ENCODE data around the gene EIF5.
A peak's percentile ranks its signal among the peaks of the same experiment; 100 is the strongest.

The EIF5 gene

GRCh38 chr14:103366741-103367140 is 32.7 kb downstream of the EIF5 start:
- no peak for DNase-seq (ENCODE audit: low read depth in 1 of 2, low spot score in 1 of 2)

- DNase-seq (ENCODE audit: low read depth in 1 of 2, low spot score in 1 of 2), result no peak
These were observed 34.0 kb downstream of the EIF5 start for GRCh38 chr14:103367995-103368394.

GRCh38 chr14:103370087-103370486 is 36.0 kb downstream of the EIF5 start:
- DNase-seq (ENCODE audit: low read depth in 1 of 2, low spot score in 1 of 2), result no peak

GRCh38 chr14:103372017-103372416 is 38.0 kb downstream of the EIF5 start:
- DNase-seq (ENCODE audit: low read depth in 1 of 2, low spot score in 1 of 2), result no peak

GRCh38 chr14:103372552-103373304 is 38.7 kb downstream of the EIF5 start:
- DNase-seq (ENCODE audit: low read depth in 1 of 2, low spot score in 1 of 2), result no peak

- DNase-seq (ENCODE audit: low read depth in 1 of 2, low spot score in 1 of 2), result no peak
These were observed 40.1 kb downstream of the EIF5 start for GRCh38 chr14:103374121-103374520.

- DNase-seq (ENCODE audit: low read depth in 1 of 2, low spot score in 1 of 2), result no peak
These were observed 43.5 kb downstream of the EIF5 start for GRCh38 chr14:103377522-103378037.

- no peak for DNase-seq (ENCODE audit: low read depth in 1 of 2, low spot score in 1 of 2)
These were observed 44.2 kb downstream of the EIF5 start for GRCh38 chr14:103378038-103378854.

- DNase-seq (ENCODE audit: low read depth in 1 of 2, low spot score in 1 of 2), result no peak
These were observed 46.8 kb downstream of the EIF5 start for GRCh38 chr14:103380719-103381377.

- no peak for DNase-seq (ENCODE audit: low read depth in 1 of 2, low spot score in 1 of 2)
These were observed 48.3 kb downstream of the EIF5 start for GRCh38 chr14:103382376-103382775.

- DNase-seq (ENCODE audit: low read depth in 1 of 2, low spot score in 1 of 2), result no peak
These were observed 50.6 kb downstream of the EIF5 start for GRCh38 chr14:103384450-103385151.

GRCh38 chr14:103385152-103385928 is 51.3 kb downstream of the EIF5 start, which contains the start of gene MARK3:
MARK3 (plus strand) TSS chr14:103385415; CDS start chr14:103386030, 615 bp downstream.
- peak; percentile 86 to 96 for DNase-seq (ENCODE audit: low read depth in 1 of 2, low spot score in 1 of 2)

GRCh38 chr14:103385929-103386712 is 52.1 kb downstream of the EIF5 start:
- DNase-seq (ENCODE audit: low read depth in 1 of 2, low spot score in 1 of 2), result peak in 1 of 2 donors; percentile 9

GRCh38 chr14:103386713-103387329 is 52.8 kb downstream of the EIF5 start:
- no peak for DNase-seq (ENCODE audit: low read depth in 1 of 2, low spot score in 1 of 2)

GRCh38 chr14:103388664-103389063 is 54.6 kb downstream of the EIF5 start:
- DNase-seq (ENCODE audit: low read depth in 1 of 2, low spot score in 1 of 2), result no peak

- DNase-seq (ENCODE audit: low read depth in 1 of 2, low spot score in 1 of 2), result no peak
These were observed 56.6 kb downstream of the EIF5 start for GRCh38 chr14:103390605-103391004.

GRCh38 chr14:103391048-103391447 is 57.0 kb downstream of the EIF5 start:
- no peak for DNase-seq (ENCODE audit: low read depth in 1 of 2, low spot score in 1 of 2)

GRCh38 chr14:103392106-103392505 is 58.1 kb downstream of the EIF5 start:
- DNase-seq (ENCODE audit: low read depth in 1 of 2, low spot score in 1 of 2), result no peak

- DNase-seq (ENCODE audit: low read depth in 1 of 2, low spot score in 1 of 2), result no peak
These were observed 58.5 kb downstream of the EIF5 start for GRCh38 chr14:103392572-103392971.
